ENCODE results near the gene PIK3C2G. TPM values are rescaled to one million over a fixed set of nuclear protein-coding genes. Genes with fewer than 3 reads are reported as not detected.

PIK3C2G gene
- total RNA-seq, 1 donor from 2014 or later: 4.6 TPM

- Mint-ChIP-seq H3K27me3 (peaks cover 6% of the 10 kb centered on the region), H3K9me3 (peaks cover 4% of the 10 kb centered on the region), H3K27ac (no peak overlapping the region), H3K36me3 (peaks cover 13% of the 10 kb centered on the region), H3K4me3 (no peak overlapping the region), H3K4me1 (ENCODE audit: unreplicated experiment) (no peaks in the 10 kb centered on the region)
- no peak for DNase-seq (ENCODE audit: extremely low spot score, unreplicated experiment)
- TF ChIP-seq CTCF (conservative IDR thresholded peaks at IDR 0.05): no peak
These were observed 319.0 kb downstream of the PIK3C2G start for GRCh38 chr12:18580291-18580690.

GRCh38 chr12:18580706-18581105 is 319.4 kb downstream of the PIK3C2G start:
- Mint-ChIP-seq H3K4me3 (no peak overlapping the region), H3K4me1 (ENCODE audit: unreplicated experiment) (no peaks in the 10 kb centered on the region), H3K9me3 (peaks cover 4% of the 10 kb centered on the region), H3K36me3 (peaks cover 16% of the 10 kb centered on the region), H3K27me3 (peaks cover 6% of the 10 kb centered on the region), H3K27ac (no peak overlapping the region)
- TF ChIP-seq CTCF (conservative IDR thresholded peaks at IDR 0.05): no peak
- DNase-seq (ENCODE audit: extremely low spot score, unreplicated experiment): no peak

GRCh38 chr12:18581232-18581962 is 320.1 kb downstream of the PIK3C2G start:
- Mint-ChIP-seq H3K4me3 (no peak overlapping the region), H3K27ac (no peak overlapping the region), H3K9me3 (peaks cover 4% of the 10 kb centered on the region), H3K36me3 (peaks cover 22% of the 10 kb centered on the region), H3K4me1 (ENCODE audit: unreplicated experiment) (no peaks in the 10 kb centered on the region), H3K27me3 (peaks cover 6% of the 10 kb centered on the region)
- no peak for DNase-seq (ENCODE audit: extremely low spot score, unreplicated experiment)
- TF ChIP-seq CTCF (conservative IDR thresholded peaks at IDR 0.05): no peak

DNA sequence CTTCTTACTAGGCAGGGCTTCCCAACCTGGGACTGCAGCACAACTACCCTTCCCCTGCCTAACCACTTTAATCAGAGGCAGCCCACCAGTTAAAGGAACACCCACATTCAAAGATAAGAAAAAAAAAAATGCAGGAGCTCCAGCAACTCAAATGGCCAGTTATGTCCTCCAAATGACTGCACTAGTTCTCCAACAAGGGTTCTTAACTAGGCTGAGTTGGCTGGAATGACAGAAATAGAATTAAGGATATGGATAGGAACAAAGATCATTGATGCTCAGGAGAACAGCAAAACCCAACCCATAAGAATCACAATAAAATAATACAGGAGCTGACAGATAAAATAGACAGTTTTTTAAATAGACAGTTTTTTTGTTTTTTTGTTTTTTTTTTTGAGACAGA is 322.3 kb downstream of the PIK3C2G start:
- no peak overlapping the region for H3K27ac Mint-ChIP-seq
- no peak for TF ChIP-seq CTCF (conservative IDR thresholded peaks at IDR 0.05)
- no peak for DNase-seq (ENCODE audit: extremely low spot score, unreplicated experiment)
- peaks cover 22% of the 10 kb centered on the region for H3K36me3 Mint-ChIP-seq
- H3K4me1 Mint-ChIP-seq (ENCODE audit: unreplicated experiment): no peaks in the 10 kb centered on the region
- peaks cover 4% of the 10 kb centered on the region for H3K9me3 Mint-ChIP-seq
- no peak overlapping the region for H3K4me3 Mint-ChIP-seq
- H3K27me3 Mint-ChIP-seq: peaks cover 3% of the 10 kb centered on the region

GRCh38 chr12:18586581-18586980 is 325.3 kb downstream of the PIK3C2G start:
- TF ChIP-seq CTCF (conservative IDR thresholded peaks at IDR 0.05): no peak
- no peak overlapping the region for H3K27ac Mint-ChIP-seq
- H3K36me3 Mint-ChIP-seq: peaks cover 19% of the 10 kb centered on the region
- no peak for DNase-seq (ENCODE audit: extremely low spot score, unreplicated experiment)
- H3K4me3 Mint-ChIP-seq: no peak overlapping the region
- peaks cover 4% of the 10 kb centered on the region for H3K9me3 Mint-ChIP-seq
- no peaks in the 10 kb centered on the region for H3K4me1 Mint-ChIP-seq (ENCODE audit: unreplicated experiment)
- peaks cover under 1% of the 10 kb centered on the region for H3K27me3 Mint-ChIP-seq
